Endodermal cell (in vitro differentiated cells): ENCODE measurements around the gene EFNA3. TPM values are rescaled to one million over a fixed set of nuclear protein-coding genes. Genes with fewer than 3 reads are reported as not detected.
A peak's percentile ranks its signal among the peaks of the same experiment; 100 is the strongest.

ENCODE experiments used
- DNase-seq: peaks from one replicate; pipeline ENCODE4 v3.0.0-alpha.2; 2017
- H3K27ac ChIP-seq: 2 replicates; pipeline ENCODE4 v1.5.1; 2013; ENCODE audit warnings: mild to moderate bottlenecking, low read depth, low read length, moderate library complexity
- H3K27me3 ChIP-seq: 2 replicates; pipeline ENCODE4 v1.6.1; 2013; ENCODE audit warnings: mild to moderate bottlenecking, low read length, moderate library complexity; ENCODE audit not compliant: insufficient read depth, control insufficient read depth, poor library complexity, severe bottlenecking
- H3K36me3 ChIP-seq: 2 replicates; pipeline ENCODE4 v1.7.0; 2013; ENCODE audit warnings: mild to moderate bottlenecking, low read length, moderate library complexity; ENCODE audit not compliant: control insufficient read depth, insufficient read depth
- H3K4me1 ChIP-seq: one replicate; pipeline ENCODE4 v1.7.0; 2013; ENCODE audit warnings: low read length; ENCODE audit not compliant: control insufficient read depth, insufficient read depth
- H3K4me3 ChIP-seq: 2 replicates; pipeline ENCODE4 v1.5.1; 2013; ENCODE audit warnings: mild to moderate bottlenecking, low read length, moderate library complexity
- H3K9ac ChIP-seq: 2 replicates; pipeline ENCODE4 v1.6.1; 2013; ENCODE audit warnings: mild to moderate bottlenecking, low read length, moderate library complexity; ENCODE audit not compliant: poor library complexity, severe bottlenecking; ENCODE audit errors: extremely low read depth
- H3K9me3 ChIP-seq: 2 replicates; pipeline ENCODE4 v1.6.1; 2013; ENCODE audit warnings: mild to moderate bottlenecking, low read length, moderate library complexity; ENCODE audit not compliant: control insufficient read depth
- H3K27ac Mint-ChIP-seq: 2 replicates; pipeline ENCODE4 v1.8.0; 2020; ENCODE audit warnings: mixed read lengths
- H3K27me3 Mint-ChIP-seq: 2 replicates; pipeline ENCODE4 v1.8.0; 2021; ENCODE audit warnings: mild to moderate bottlenecking, mixed read lengths; ENCODE audit not compliant: insufficient read depth
- H3K36me3 Mint-ChIP-seq: 2 replicates; pipeline ENCODE4 v1.8.0; 2020; ENCODE audit warnings: low read depth, mixed read lengths
- H3K4me1 Mint-ChIP-seq: 2 replicates; pipeline ENCODE4 v1.8.0; 2020; ENCODE audit warnings: mixed read lengths
- H3K4me3 Mint-ChIP-seq: 2 replicates; pipeline ENCODE4 v1.8.0; 2020; ENCODE audit warnings: mild to moderate bottlenecking, moderate library complexity, mixed read lengths
- H3K9me3 Mint-ChIP-seq: 2 replicates; pipeline ENCODE4 v1.8.0; 2020; ENCODE audit warnings: mild to moderate bottlenecking, mixed read lengths
- WGBS, 2 experiments: methylation state at CpG; one replicate each; pipeline versions ENCODE4 v1.1.5 to v1.1.7; 2013; ENCODE audit warnings: missing lambda C conversion rate in 2 of 2, mixed read lengths in 1 of 2; ENCODE audit not compliant: insufficient coverage in 1 of 2, insufficient read length in 1 of 2; 5-methylcytosine and 5-hydroxymethylcytosine counted together
- total RNA-seq, 2 donors: library from RNA; stranded (reverse); fragmentation: NEBNext Ultra II Directional in 1 of 2; extraction: Animal tissue kit (Norgen Biotek cat#: 25700) in 1 of 2; gene quantifications; 2 replicates in 1 of 2; 3 replicates in 1 of 2; pipeline ENCODE4 v1.2.1, GENCODE V29; 2021
- TF ChIP-seq, protein P1 (sequence below): fragments of 200-600 bp; sonication (generic); conservative IDR thresholded peaks from 2 replicates; pipeline ENCODE4 v1.5.0; 2021; ENCODE audit warnings: antibody characterized with exemption, mild to moderate bottlenecking

EFNA3 gene
- total RNA-seq, 2 donors from 2014 or later = 3.1 to 6.0 TPM

DNA sequence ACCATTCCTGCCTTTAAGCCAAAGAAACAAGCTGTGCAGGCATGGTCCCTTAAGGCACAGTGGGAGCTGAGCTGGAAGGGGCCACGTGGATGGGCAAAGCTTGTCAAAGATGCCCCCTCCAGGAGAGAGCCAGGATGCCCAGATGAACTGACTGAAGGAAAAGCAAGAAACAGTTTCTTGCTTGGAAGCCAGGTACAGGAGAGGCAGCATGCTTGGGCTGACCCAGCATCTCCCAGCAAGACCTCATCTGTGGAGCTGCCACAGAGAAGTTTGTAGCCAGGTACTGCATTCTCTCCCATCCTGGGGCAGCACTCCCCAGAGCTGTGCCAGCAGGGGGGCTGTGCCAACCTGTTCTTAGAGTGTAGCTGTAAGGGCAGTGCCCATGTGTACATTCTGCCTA lies 55.7 kb downstream of the EFNA3 start:
- 67 to 71% methylated on average over 1 of the region's 1 CpG for WGBS, 2 experiments
- peaks cover 20% of the 10 kb centered on the region for H3K36me3 Mint-ChIP-seq
- Histone ChIP-seq H3K4me1 (peaks cover 13% of the 10 kb centered on the region), H3K9me3 (no peaks in the 10 kb centered on the region), H3K36me3 (peaks cover 12% of the 10 kb centered on the region), H3K9ac (peak overlapping the region; percentile 86), H3K27ac (no peak overlapping the region), H3K4me3 (peak overlapping the region; percentile 99), H3K27me3 (peaks cover 4% of the 10 kb centered on the region)
- H3K27ac Mint-ChIP-seq = no peak overlapping the region
- peak overlapping the region; percentile 94 for H3K4me3 Mint-ChIP-seq
- TF ChIP-seq, protein P1, sequence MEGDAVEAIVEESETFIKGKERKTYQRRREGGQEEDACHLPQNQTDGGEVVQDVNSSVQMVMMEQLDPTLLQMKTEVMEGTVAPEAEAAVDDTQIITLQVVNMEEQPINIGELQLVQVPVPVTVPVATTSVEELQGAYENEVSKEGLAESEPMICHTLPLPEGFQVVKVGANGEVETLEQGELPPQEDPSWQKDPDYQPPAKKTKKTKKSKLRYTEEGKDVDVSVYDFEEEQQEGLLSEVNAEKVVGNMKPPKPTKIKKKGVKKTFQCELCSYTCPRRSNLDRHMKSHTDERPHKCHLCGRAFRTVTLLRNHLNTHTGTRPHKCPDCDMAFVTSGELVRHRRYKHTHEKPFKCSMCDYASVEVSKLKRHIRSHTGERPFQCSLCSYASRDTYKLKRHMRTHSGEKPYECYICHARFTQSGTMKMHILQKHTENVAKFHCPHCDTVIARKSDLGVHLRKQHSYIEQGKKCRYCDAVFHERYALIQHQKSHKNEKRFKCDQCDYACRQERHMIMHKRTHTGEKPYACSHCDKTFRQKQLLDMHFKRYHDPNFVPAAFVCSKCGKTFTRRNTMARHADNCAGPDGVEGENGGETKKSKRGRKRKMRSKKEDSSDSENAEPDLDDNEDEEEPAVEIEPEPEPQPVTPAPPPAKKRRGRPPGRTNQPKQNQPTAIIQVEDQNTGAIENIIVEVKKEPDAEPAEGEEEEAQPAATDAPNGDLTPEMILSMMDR = no peak
- H3K9me3 Mint-ChIP-seq = no peaks in the 10 kb centered on the region
- no peak for DNase-seq
- peaks cover 23% of the 10 kb centered on the region for H3K4me1 Mint-ChIP-seq
- H3K27me3 Mint-ChIP-seq = peaks cover 29% of the 10 kb centered on the region

DNA sequence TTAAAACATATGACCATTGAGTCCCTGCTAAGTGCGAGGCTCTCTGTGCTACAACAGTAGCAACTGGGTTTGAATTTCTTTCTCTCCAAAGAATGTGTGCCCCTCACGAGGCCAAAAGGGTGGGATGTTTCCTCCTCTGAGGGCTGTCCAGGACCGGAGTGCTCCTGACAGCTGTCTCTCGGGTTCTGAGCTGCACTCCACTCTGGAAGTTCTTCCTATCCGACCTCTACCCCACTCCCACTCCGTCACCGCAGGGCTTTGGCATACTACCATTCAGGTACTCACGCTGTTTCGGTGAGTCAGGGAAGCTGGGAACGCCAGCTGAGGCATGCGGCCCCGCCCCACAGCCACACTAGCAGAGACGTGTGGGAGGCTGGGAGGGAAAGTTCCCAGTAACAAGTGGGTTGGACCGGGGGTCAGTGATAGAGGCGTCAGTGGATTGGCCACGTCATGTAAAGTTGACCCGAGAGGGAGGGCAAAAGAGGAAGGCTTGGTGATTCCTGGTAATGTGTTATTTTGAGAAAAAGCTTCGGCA lies 56.3 kb downstream of the EFNA3 start:
- peak overlapping the region; percentile 94 for H3K4me3 Mint-ChIP-seq
- Histone ChIP-seq H3K4me1 (peaks cover 7% of the 10 kb centered on the region), H3K4me3 (peak overlapping the region; percentile 99), H3K27ac (peak overlapping the region; percentile 88), H3K9me3 (no peaks in the 10 kb centered on the region), H3K36me3 (peaks cover 12% of the 10 kb centered on the region), H3K27me3 (no peaks in the 10 kb centered on the region), H3K9ac (peak overlapping the region; percentile 86)
- peak overlapping the region; percentile 99 for H3K27ac Mint-ChIP-seq
- peaks cover 18% of the 10 kb centered on the region for H3K4me1 Mint-ChIP-seq
- no peaks in the 10 kb centered on the region for H3K9me3 Mint-ChIP-seq
- TF ChIP-seq, protein P1 = no peak
- H3K36me3 Mint-ChIP-seq = peaks cover 20% of the 10 kb centered on the region
- H3K27me3 Mint-ChIP-seq = peaks cover 23% of the 10 kb centered on the region
- WGBS, 2 experiments = 9% methylated on average over 15 to 18 of the region's 18 CpGs
- DNase-seq = peak; percentile 87

DNA sequence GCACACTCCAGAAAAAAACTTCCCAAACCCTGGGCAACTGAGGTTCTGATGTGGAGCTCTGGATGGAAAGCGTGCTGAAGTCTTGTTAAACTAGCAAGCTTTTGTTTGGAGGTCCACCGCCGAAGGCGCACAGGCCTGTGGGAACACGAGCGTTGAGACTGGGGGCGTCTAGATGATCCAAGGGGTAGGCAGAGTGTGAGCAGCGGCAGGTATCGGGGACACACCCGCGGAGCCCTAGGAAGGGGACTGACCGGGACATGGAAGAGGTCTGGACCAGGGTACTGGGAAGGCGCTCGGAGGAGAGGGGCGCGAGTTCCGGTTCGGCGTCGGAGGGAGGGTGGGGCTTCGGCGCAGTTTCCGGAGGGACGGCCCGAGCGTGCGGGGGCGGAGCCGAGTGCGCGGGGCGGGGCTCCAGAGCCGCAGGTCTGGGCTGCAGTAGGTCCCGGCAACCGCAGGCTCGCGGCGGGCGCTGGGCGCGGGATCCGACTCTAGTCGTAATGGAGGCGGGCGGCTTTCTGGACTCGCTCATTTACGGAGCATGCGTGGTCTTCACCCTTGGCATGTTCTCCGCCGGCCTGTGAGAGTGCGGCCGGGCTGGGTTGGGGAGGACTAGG lies 56.9 kb downstream of the EFNA3 start, which contains the start of gene SLC50A1:
TSS of gene SLC50A1 (plus strand) at position 438 of the 614 bp plus-strand sequence. CDS start at position 498, 60 bp downstream.
- peaks cover 4% of the 10 kb centered on the region for H3K4me1 ChIP-seq
- peaks cover 12% of the 10 kb centered on the region for H3K36me3 ChIP-seq
- Mint-ChIP-seq H3K4me1 (peaks cover 14% of the 10 kb centered on the region), H3K9me3 (no peaks in the 10 kb centered on the region), H3K27me3 (peaks cover 23% of the 10 kb centered on the region), H3K36me3 (peaks cover 20% of the 10 kb centered on the region), H3K4me3 (peak within 1 kb of the TSS; percentile 94), H3K27ac (peak within 1 kb of the TSS; percentile 99)
- WGBS, 2 experiments = 0 to 1% methylated on average over 17 to 52 of the region's 52 CpGs
- TF ChIP-seq, protein P1 = peak; percentile 48
- DNase-seq = peak; percentile 98
- peak within 1 kb of the TSS; percentile 99 for H3K4me3 ChIP-seq
- H3K9ac ChIP-seq = peak within 1 kb of the TSS; percentile 86
- peak within 1 kb of the TSS; percentile 88 for H3K27ac ChIP-seq
- H3K27me3 ChIP-seq = no peaks in the 10 kb centered on the region
- H3K9me3 ChIP-seq = no peaks in the 10 kb centered on the region
